ENCODE data around the gene COX5B.

COX5B gene

DNA sequence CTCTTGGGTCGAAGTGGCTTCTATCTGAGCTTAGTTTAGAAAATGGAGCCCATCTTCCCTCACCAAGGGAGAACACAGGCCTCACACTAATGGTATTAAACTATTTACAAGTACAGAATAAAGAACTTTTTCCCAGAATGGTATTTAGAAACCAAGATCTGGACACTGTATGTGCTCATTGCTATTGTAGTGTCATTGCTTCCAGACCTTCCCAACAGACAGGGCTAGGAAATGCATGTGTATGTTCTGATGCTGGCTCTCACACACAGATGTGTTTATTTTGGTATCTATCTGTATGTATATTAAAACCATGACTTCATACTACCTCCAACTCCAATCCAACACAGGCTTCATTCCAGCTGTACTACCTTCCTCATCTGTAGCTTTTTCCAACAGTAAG is 8.0 kb downstream of the COX5B start:
- TF ChIP-seq, protein P1, sequence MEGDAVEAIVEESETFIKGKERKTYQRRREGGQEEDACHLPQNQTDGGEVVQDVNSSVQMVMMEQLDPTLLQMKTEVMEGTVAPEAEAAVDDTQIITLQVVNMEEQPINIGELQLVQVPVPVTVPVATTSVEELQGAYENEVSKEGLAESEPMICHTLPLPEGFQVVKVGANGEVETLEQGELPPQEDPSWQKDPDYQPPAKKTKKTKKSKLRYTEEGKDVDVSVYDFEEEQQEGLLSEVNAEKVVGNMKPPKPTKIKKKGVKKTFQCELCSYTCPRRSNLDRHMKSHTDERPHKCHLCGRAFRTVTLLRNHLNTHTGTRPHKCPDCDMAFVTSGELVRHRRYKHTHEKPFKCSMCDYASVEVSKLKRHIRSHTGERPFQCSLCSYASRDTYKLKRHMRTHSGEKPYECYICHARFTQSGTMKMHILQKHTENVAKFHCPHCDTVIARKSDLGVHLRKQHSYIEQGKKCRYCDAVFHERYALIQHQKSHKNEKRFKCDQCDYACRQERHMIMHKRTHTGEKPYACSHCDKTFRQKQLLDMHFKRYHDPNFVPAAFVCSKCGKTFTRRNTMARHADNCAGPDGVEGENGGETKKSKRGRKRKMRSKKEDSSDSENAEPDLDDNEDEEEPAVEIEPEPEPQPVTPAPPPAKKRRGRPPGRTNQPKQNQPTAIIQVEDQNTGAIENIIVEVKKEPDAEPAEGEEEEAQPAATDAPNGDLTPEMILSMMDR (IDR thresholded peaks at IDR 0.05) = no peak

DNA sequence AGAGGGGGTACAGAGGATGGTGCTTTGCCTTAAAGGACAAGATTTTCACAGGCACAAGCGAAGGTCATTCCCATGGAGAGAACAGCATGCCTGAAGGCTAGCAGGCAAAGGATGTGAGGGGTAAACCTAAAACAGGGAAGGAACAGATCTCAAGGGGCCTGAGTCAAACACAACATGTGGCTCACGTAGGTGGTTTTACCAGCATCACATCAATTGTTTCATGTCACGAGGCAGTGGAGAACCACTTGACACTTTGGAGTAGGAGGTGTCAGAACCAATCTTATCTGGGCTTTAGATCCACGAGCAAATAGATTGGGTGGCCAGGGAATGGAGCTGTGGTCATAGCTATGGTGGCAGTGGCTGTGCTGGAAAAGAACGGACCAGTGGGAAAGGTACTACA is 8.4 kb downstream of the COX5B start:
- TF ChIP-seq, protein P1 (IDR thresholded peaks at IDR 0.05) = no peak

DNA sequence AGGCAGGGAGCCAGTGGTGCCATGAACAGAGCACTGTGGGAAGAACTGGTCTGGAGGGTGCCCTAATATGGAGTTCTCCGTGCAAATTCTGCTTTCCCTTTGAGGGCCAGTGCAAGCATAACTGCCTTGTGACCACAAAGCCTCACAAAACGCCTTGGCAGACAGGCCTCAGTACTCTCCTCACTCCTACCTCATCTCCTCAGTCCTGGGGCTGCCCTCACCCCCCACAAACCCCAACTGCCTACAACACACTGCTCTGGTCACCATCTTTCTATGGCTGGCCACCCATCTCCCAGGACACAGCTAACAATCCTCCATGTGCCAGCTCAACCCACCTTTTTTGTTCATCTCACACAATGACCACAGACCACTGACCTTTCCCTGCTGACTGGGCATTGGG is 8.9 kb downstream of the COX5B start:
- TF ChIP-seq, protein P1 (IDR thresholded peaks at IDR 0.05) = no peak

DNA sequence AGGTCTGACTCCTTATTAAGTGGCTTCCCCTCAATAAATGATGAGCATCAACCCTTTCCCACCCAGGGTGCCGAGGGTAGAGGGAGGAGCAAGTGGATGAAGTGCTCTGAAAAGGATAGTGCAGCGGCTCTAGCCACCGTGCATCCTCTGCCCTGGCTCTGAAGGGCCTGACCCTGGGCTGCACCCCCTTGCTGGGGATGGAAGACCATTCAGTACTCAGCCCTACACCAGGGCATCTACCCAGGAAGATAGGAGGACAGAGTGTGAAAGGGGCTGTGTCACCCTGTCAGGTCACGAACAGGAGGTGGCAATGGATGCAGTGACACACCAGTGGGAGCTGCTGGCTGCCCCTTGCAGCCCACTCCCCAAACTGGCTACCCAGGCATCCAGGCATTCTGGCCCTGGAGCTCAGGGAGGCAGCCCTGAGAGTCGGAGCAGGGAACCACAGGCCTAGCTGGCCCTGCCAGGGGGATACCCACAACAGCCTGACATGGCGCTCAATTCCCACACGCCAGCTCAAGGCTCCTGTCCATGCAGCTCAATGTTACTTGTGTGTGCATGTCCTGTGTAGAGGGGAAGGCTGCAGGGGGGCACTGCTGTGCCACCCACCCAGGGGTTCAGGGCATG is 10.4 kb downstream of the COX5B start:
- TF ChIP-seq, protein P1 (IDR thresholded peaks at IDR 0.05) = no peak

DNA sequence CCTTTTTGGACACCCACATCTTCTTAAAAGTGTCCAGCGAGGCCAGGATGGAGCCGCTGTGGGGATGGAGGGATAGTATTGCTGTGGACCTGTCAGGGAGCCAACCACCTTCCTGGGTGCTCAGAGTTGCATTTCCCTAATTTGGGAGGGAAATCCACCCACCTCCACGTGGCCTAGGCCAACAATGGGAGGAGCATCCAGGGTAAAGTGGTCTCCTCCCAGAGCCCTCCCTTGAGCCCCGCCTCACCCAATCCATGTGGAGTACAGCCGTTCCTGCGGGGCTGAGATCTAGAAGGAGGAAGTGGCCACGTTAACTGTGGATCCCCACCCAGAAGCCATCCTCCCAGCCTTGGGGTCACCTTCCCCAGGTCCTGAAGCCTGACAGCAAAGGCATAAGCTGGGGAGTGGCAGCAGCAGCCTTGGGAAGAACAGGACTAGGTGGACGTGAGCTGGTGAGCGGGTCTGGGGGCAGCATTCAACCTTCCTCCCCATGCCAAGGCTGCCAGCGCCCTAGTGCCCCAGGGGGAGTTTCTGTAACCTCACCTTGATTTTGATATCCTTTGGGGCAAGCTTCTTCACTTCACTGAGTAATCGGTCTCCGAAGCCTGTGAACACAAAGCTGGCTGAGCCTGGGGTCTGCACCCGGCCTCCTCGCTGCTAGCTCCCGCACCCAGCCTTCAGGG is 11.2 kb downstream of the COX5B start:
- TF ChIP-seq, protein P1 (IDR thresholded peaks at IDR 0.05) = no peak

DNA sequence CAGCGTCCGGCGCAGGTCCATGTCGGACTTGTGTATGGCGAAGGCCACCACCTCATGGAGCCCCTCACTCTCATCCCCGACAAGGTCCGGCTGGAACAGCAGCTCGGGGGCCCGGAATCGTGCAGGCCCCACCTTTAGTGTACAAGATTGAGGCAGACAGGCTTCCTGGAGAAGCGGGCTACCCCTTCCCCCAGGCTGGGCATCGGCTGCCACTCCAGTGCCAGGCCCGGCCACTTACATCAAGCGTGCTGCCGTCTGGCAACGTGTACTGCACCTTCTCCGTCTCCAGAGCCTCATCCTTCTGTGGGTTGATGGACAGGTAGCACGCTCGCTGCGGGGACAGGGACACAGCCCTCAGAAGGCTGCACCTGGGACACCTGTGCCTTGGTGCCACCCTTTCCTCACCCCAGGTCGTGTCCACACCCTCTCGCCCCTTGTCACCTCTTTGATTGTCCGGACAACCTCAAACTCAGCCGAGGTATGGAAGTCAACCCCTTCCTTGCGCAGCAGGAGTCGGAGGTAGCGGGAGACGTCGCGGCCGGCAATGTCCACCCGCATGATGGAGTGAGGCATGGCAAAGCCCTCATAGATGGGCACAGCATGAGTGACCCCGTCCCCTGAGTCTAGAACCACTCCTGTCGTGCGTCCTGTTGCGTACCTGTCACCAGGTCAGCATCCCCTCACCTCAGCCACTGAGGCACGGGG is 12.3 kb downstream of the COX5B start:
- TF ChIP-seq, protein P1 (IDR thresholded peaks at IDR 0.05) = no peak

DNA sequence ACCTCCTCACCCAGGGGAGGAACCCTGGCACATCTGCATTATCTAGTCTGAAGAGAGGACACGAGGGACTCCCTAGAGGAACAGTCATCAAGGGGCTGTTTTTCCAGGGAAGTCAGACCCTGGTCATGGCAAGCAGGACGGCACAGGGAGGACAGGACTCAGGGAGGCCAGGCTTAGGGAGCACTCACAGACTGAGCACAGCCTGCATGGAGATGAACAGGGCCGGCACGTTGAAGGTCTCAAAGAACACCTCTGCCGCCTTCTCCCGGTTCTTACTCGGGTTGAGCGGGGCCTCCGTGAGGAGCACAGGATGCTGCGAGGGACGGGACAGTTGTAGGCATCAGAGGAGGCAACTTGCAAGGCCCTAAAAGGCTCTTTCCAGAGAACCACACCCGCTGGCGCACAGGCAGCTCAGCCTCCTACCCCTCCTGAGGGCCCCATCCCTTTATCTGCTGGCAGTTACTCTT is 12.9 kb downstream of the COX5B start:
- TF ChIP-seq, protein P1 (IDR thresholded peaks at IDR 0.05) = no peak
